Hepatocyte (in vitro differentiated cells): ENCODE measurements around the gene RBM8A.

Experiments used
- CTCF ChIP-seq: fragments of 200-600 bp; sonication (generic); IDR thresholded peaks from 2 replicates; pipeline ENCODE4 v1.5.1; 2016; ENCODE audit warnings: antibody characterized with exemption, mild to moderate bottlenecking; ENCODE audit not compliant: poor library complexity
- EZH2phosphoT487 ChIP-seq: fragments of 200-600 bp; sonication (generic); IDR thresholded peaks from one replicate; pipeline ENCODE4 v1.6.1; 2018; ENCODE audit warnings: antibody characterized with exemption, mild to moderate bottlenecking, low read depth, moderate library complexity; ENCODE audit not compliant: unreplicated experiment, severe bottlenecking

- TF ChIP-seq CTCF (no peak), EZH2phosphoT487 (no peak)
Measured at GRCh38 chr1:145937436-145937835, 10.2 kb upstream of the RBM8A start.
